Measurements from ENCODE around the gene ALG5.

ALG5 gene

DNA sequence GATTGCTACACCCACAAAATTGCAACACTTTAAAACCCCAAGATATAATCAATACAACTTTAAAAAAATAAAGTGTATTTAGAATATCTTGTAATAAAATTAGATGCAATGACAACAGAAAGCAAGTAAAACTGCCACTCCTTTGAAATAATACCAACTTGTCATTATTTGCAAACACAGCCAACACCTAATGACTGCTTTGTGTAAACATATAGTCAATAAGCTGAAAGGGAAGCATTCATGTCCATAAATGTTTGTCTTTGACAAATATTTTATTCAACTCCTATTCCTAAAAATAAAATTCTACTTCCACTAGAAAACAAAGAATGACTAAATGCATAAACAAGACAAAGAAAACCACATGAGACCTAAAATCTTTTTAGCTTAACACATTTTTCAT lies 85.7 kb downstream of the ALG5 start:
- no peak for DNase-seq

DNA sequence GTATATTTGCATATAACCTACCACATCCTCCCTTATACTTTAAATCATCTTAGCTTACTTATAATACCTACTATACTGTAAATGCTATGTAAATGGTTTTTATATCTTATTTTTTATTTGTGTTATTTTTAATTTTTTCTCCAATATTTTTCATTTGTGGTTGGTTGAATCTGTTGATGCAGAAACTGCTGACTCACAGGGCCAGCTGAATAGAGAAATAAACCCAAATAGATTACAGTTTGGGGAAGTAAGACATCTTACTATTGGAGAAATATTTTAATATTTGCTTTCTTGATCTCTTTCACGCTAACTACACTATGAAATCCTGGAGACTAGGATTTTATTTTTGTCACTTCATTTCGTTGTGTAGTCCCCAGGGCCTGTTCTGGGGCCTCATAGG lies 86.2 kb downstream of the ALG5 start:
- no peak for DNase-seq

GRCh38 chr13:36912369-36912768 lies 86.8 kb downstream of the ALG5 start:
- DNase-seq, result no peak

GRCh38 chr13:36910545-36910944 lies 88.6 kb downstream of the ALG5 start:
- DNase-seq, result no peak

GRCh38 chr13:36907821-36908220 lies 91.3 kb downstream of the ALG5 start:
- DNase-seq, result no peak

DNA sequence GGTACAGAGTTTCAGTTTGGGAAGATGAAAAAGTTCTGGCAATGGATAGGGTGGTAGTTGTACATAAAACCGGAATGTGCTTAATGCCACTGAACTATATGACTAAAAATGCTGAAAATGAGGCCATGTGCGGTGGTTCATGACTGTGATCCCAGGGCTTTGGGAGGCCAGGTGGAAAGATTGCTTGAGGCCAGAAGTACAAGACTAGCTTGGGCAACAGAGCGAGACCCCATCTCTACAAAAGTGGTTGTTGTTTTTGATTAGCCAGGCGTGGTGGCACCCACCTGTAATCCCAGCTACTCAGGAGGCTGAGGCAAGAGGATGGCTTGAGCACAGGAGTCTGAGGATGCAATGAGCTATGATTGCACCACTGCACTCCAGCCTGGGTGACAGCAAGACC lies 91.9 kb downstream of the ALG5 start:
- DNase-seq, result no peak

DNA sequence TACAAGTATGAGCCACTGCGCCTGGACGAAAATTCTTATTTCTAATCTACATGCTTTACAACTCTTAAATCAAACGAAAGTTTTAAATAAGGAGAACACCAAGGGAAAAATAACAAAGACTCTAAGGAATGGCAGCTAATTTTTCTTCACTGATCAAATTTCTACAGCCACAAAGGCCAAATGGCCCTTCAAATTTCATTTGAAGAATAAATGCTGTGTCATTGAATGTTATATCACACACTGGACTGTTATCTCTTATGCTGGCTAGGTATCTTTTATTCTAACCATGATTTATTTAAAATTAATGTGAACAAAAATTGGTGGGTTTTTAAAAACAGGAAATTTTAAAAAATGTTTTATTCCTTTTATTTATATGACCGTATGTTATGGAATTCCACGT lies 93.2 kb downstream of the ALG5 start:
- DNase-seq, result no peak

GRCh38 chr13:36903925-36904595 lies 95.1 kb downstream of the ALG5 start:
- DNase-seq, result peak; percentile 99
